SK-N-SH (cell line): ENCODE results near the gene CDK4.

Source experiments
- EZH2phosphoT487 ChIP-seq: fragments of 200-600 bp; sonication (generic); IDR thresholded peaks from 2 replicates; pipeline ENCODE4 v1.6.1; 2017; ENCODE audit warnings: low read depth, mixed run types, mild to moderate bottlenecking, antibody characterized with exemption, moderate library complexity, borderline replicate concordance
- GABPA ChIP-seq: IDR thresholded peaks from 2 replicates; pipeline ENCODE4 v1.4.0; 2012; ENCODE audit warnings: low read depth, mild to moderate bottlenecking
- MAX ChIP-seq: IDR thresholded peaks from 2 replicates; pipeline ENCODE4 v1.4.0; 2012; ENCODE audit warnings: low read depth
- SIN3A ChIP-seq: IDR thresholded peaks from 2 replicates; pipeline ENCODE4 v1.6.1; 2012; ENCODE audit warnings: low read depth, mild to moderate bottlenecking, low read length, moderate library complexity, borderline replicate concordance
- SMC3 ChIP-seq: IDR thresholded peaks from 2 replicates; pipeline ENCODE4 v1.6.1; 2012; ENCODE audit warnings: low read depth, low read length, improper control_type of control experiment
- YY1 ChIP-seq: IDR thresholded peaks from 2 replicates; pipeline ENCODE4 v1.4.0; 2012; ENCODE audit warnings: low read depth, mild to moderate bottlenecking
- TF ChIP-seq, protein P1 (sequence below): fragments of 150-350 bp; IDR thresholded peaks from 2 replicates; pipeline ENCODE4 v1.6.1; 2017; ENCODE audit warnings: antibody characterized with exemption, low read length, low read depth, borderline replicate concordance
- TF ChIP-seq, protein P2 (sequence below): fragments of 200-600 bp; sonication (generic); IDR thresholded peaks from 2 replicates; pipeline ENCODE4 v1.6.1; 2017; ENCODE audit warnings: antibody characterized with exemption, mild to moderate bottlenecking, moderate library complexity

- TF ChIP-seq SIN3A (no peak), GABPA (no peak), MAX (no peak), YY1 (no peak), EZH2phosphoT487 (no peak), SMC3 (no peak)
- TF ChIP-seq, protein P1, sequence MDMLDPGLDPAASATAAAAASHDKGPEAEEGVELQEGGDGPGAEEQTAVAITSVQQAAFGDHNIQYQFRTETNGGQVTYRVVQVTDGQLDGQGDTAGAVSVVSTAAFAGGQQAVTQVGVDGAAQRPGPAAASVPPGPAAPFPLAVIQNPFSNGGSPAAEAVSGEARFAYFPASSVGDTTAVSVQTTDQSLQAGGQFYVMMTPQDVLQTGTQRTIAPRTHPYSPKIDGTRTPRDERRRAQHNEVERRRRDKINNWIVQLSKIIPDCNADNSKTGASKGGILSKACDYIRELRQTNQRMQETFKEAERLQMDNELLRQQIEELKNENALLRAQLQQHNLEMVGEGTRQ, result no peak
- TF ChIP-seq, protein P2, sequence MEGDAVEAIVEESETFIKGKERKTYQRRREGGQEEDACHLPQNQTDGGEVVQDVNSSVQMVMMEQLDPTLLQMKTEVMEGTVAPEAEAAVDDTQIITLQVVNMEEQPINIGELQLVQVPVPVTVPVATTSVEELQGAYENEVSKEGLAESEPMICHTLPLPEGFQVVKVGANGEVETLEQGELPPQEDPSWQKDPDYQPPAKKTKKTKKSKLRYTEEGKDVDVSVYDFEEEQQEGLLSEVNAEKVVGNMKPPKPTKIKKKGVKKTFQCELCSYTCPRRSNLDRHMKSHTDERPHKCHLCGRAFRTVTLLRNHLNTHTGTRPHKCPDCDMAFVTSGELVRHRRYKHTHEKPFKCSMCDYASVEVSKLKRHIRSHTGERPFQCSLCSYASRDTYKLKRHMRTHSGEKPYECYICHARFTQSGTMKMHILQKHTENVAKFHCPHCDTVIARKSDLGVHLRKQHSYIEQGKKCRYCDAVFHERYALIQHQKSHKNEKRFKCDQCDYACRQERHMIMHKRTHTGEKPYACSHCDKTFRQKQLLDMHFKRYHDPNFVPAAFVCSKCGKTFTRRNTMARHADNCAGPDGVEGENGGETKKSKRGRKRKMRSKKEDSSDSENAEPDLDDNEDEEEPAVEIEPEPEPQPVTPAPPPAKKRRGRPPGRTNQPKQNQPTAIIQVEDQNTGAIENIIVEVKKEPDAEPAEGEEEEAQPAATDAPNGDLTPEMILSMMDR, result no peak
These were observed 31.8 kb upstream of the CDK4 start for GRCh38 chr12:57783861-57784260.
